Right lobe of liver (tissue), 6 donors: Measurements from ENCODE around the gene CRIP1. TPM values are rescaled to one million over a fixed set of nuclear protein-coding genes. Genes with fewer than 3 reads are reported as not detected.

Experiments
- ATAC-seq, 4 donors: fragments of 200-7000 bp; cut with Tn5 transposase; one replicate each; pipeline ENCODE4 v1.9.1; 2020; ENCODE audit warnings: mild to moderate bottlenecking in 4 of 4, moderate library complexity in 4 of 4
- DNase-seq, 3 donors: peaks; one replicate each; pipeline ENCODE4 v3.0.0-alpha.2; 2020
- H3K27ac ChIP-seq, 3 donors: fragments of 200-600 bp; one replicate each; pipeline ENCODE4 v1.8.0; 2022
- H3K27me3 ChIP-seq, 2 donors: fragments of 200-600 bp; one replicate each; pipeline ENCODE4 v1.8.0; 2022
- H3K36me3 ChIP-seq, 4 donors: fragments of 200-600 bp; sonication (generic) in 1 of 4; one replicate each; pipeline versions ENCODE4 v1.5.1 to v1.8.0; 2017 to 2022; ENCODE audit warnings: control low read depth in 1 of 4
- H3K4me1 ChIP-seq, 4 donors: fragments of 200-600 bp; sonication (generic) in 1 of 4; one replicate each; pipeline versions ENCODE4 v1.5.1 to v1.8.0; 2017 to 2022; ENCODE audit warnings: control low read depth in 1 of 4
- H3K4me3 ChIP-seq, 3 donors: fragments of 200-600 bp; one replicate each; pipeline ENCODE4 v1.8.0; 2022
- H3K9me3 ChIP-seq, 4 donors: fragments of 200-600 bp; sonication (generic) in 1 of 4; one replicate each; pipeline versions ENCODE4 v1.5.1 to v1.8.0; 2017 to 2022; ENCODE audit warnings: control low read depth in 1 of 4
- POLR2A ChIP-seq: fragments of 450-650 bp; IDR thresholded peaks from one replicate; pipeline ENCODE4 v1.6.1; 2017; ENCODE audit warnings: antibody characterized with exemption, mild to moderate bottlenecking
- WGBS: methylation state at CpG from one replicate; pipeline ENCODE4 v1.1.6; 2018; ENCODE audit warnings: low coverage, low lambda C conversion rate; ENCODE audit not compliant: insufficient coverage; ENCODE audit errors: missing lambda C conversion rate; 5-methylcytosine and 5-hydroxymethylcytosine counted together
- intact Hi-C, 2 donors: fragments of 100-400 bp; cut with DNase I; formaldehyde crosslinking; loops; one replicate each; pipeline versions ENCODE4 v1.11.2 to v1.14.1; 2022
- total RNA-seq, 6 experiments: library from RNA; depleted of rRNA in 2 of 6; stranded (reverse); fragments of >200 nt in 2 of 6; fragmentation: NEBNext Ultra II Directional in 3 of 6; extraction: Animal tissue kit (Norgen Biotek cat#: 25700) in 3 of 6; gene quantifications; one replicate each; pipeline versions ENCODE4 v1.1.0 to v1.2.4, GENCODE V29; 2016 to 2023
- TF ChIP-seq, protein P1 (sequence below), 4 donors: fragments of 200-600 bp in 3 of 4; fragments of 450-650 bp in 1 of 4; IDR thresholded peaks; one replicate each; pipeline versions ENCODE4 v1.5.1 to v1.8.0; 2016 to 2022; ENCODE audit warnings: antibody characterized with exemption in 4 of 4, mild to moderate bottlenecking in 2 of 4
- donor health status: DM: no; HTN: yes; CAD: no.
- donor health status: DM: no; HTN: no; CAD: no.
- donor health status: DM: no; HTN: no; CAD: no.
- donor health status: DM: no; HTN: yes; CAD: no.
- donor health status: DM: no; HTN: yes; CAD: no.

Gene CRIP1
- total RNA-seq, 6 experiments from 2014 or later: 0.79 to 5.4 (median 2.7) TPM

DNA sequence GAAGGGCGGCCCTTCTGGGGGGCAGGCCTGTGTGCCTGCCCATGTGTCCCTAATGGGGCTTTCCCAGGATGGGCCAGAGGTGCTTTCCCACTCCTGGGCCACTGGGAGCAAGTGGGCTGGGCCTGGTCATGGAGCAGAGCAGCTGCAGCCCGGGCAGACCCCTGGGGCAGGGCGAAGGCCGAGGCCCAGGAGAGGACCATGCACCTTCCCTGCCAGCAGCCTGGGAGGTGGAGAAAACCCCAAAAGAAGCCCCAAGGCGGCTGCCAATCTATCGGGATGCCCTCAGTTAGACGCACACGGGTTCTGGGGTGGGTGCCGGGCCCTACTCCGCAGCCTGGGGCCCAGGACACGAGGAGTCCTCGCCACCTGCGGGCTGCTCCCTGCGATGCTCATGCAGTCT, 28.1 kb upstream of the CRIP1 start:
- peaks cover 0 to 12% (median 4%) of the 10 kb centered on the region in 4 donors for H3K36me3 ChIP-seq
- H3K9me3 ChIP-seq: no peaks in the 10 kb centered on the region
- 80% methylated on average over 1 of the region's 14 CpGs for WGBS
- H3K4me1 ChIP-seq: no peaks in the 10 kb centered on the region
- no peak for DNase-seq
- H3K4me3 ChIP-seq: no peak overlapping the region
- ATAC-seq: no peak
- intact Hi-C loops: no loop called here
- no peak for TF ChIP-seq POLR2A
- TF ChIP-seq, protein P1, sequence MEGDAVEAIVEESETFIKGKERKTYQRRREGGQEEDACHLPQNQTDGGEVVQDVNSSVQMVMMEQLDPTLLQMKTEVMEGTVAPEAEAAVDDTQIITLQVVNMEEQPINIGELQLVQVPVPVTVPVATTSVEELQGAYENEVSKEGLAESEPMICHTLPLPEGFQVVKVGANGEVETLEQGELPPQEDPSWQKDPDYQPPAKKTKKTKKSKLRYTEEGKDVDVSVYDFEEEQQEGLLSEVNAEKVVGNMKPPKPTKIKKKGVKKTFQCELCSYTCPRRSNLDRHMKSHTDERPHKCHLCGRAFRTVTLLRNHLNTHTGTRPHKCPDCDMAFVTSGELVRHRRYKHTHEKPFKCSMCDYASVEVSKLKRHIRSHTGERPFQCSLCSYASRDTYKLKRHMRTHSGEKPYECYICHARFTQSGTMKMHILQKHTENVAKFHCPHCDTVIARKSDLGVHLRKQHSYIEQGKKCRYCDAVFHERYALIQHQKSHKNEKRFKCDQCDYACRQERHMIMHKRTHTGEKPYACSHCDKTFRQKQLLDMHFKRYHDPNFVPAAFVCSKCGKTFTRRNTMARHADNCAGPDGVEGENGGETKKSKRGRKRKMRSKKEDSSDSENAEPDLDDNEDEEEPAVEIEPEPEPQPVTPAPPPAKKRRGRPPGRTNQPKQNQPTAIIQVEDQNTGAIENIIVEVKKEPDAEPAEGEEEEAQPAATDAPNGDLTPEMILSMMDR (IDR thresholded peaks at IDR 0.05): no peak
- H3K27me3 ChIP-seq: no peaks in the 10 kb centered on the region
- H3K27ac ChIP-seq: no peak overlapping the region

DNA sequence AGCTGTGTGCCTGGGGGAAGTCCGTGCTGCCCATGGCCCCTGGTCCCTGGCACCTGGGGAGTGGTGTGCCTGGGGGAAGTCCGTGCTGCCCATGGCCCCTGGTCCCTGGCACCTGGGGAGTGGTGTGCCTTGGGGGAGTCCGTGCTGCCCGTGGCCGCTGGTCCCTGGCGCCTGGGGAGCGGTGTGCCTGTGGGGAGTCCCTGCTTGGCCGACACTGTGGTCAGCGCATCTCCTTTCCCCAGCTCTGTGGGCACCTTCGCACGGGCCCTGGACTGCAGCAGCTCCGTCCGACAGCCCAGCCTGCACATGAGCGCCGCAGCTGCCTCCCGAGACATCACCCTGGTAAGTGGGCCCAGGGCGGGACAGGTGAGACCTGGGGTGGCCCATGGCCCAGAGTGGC, 26.6 kb upstream of the CRIP1 start:
- intact Hi-C loops: no loop called here
- 98% methylated on average over 6 of the region's 17 CpGs for WGBS
- Histone ChIP-seq H3K27ac (no peak overlapping the region), H3K9me3 (no peaks in the 10 kb centered on the region), H3K36me3 (peaks cover 0 to 19% (median 8%) of the 10 kb centered on the region in 4 donors), H3K4me3 (no peak overlapping the region), H3K27me3 (no peaks in the 10 kb centered on the region), H3K4me1 (no peaks in the 10 kb centered on the region)
- DNase-seq: no peak
- no peak for TF ChIP-seq POLR2A
- TF ChIP-seq, protein P1 (IDR thresholded peaks at IDR 0.05): no peak
- no peak for ATAC-seq

DNA sequence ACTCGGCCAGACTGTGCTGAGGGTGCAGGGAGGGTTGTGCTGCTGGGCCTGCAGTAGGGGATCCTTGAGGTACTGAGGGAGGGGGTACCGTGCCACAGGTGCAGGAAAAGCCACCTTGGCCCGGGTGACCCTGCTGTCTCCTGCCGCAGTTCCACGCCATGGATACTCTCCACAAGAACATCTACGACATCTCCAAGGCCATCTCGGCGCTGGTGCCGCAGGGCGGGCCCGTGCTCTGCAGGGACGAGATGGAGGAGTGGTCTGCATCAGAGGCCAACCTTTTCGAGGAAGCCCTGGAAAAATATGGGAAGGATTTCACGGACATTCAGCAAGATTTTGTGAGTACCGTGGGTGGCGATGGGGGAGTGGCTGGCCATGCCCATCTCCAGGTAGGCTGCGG, 26.1 kb upstream of the CRIP1 start:
- ATAC-seq (no peak), DNase-seq (no peak)
- Histone ChIP-seq H3K27ac (no peak overlapping the region), H3K4me3 (no peak overlapping the region), H3K36me3 (peaks cover 0 to 19% (median 8%) of the 10 kb centered on the region in 4 donors), H3K27me3 (no peaks in the 10 kb centered on the region), H3K9me3 (no peaks in the 10 kb centered on the region), H3K4me1 (no peaks in the 10 kb centered on the region)
- TF ChIP-seq POLR2A: no peak
- TF ChIP-seq, protein P1 (IDR thresholded peaks at IDR 0.05): no peak
- intact Hi-C loops: no loop called here
- WGBS: 96% methylated on average over 12 of the region's 17 CpGs

DNA sequence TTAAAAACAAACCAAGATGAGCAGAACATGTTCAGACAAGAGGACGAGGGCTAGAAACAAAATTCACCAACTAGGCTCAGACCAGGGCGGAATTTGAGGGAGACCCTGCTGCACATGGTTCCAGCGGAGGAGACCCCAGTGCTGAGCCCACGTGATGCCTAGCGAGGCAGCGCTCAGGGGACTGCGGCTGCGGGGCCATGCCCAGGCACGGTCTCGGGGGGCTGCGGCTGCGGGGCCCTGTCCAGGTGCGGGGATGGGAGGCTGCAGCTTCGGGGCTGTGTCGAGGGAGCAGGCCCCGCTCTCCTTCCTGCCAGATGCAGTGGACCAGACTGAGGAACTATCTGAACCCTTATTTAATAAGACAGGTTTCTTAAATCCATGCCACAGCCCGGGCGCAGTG, 24.8 kb upstream of the CRIP1 start:
- Histone ChIP-seq H3K4me1 (no peaks in the 10 kb centered on the region), H3K27ac (no peak overlapping the region), H3K27me3 (no peaks in the 10 kb centered on the region), H3K4me3 (no peak overlapping the region), H3K36me3 (peaks cover 0 to 19% (median 8%) of the 10 kb centered on the region in 4 donors), H3K9me3 (no peaks in the 10 kb centered on the region)
- TF ChIP-seq, protein P1 (IDR thresholded peaks at IDR 0.05): no peak
- TF ChIP-seq POLR2A: no peak
- intact Hi-C loops: no loop called here
- DNase-seq (no peak), ATAC-seq (no peak)
- WGBS: 92% methylated on average over 2 of the region's 18 CpGs

DNA sequence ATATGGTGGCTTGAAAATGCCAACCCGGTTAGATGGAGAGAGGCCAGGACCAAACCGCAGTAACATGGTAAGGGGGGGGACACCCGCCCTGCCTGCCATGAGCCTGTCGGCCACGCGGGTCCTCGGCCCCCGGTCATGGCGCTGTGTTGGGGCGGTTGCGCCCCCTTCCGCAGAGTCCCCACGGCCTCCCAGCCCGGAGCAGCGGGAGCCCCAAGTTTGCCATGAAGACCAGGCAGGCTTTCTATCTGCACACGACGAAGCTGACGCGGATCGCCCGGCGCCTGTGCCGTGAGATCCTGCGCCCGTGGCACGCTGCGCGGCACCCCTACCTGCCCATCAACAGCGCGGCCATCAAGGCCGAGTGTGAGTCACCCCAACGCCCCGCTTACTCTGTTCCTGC, 22.2 kb upstream of the CRIP1 start:
- ATAC-seq: no peak
- no CpG with 5 or more reads among the region's 33 CpGs for WGBS
- peaks cover 0 to 15% (median 0%) of the 10 kb centered on the region in 4 donors for H3K4me1 ChIP-seq
- no peak overlapping the region for H3K4me3 ChIP-seq
- TF ChIP-seq, protein P1 (IDR thresholded peaks at IDR 0.05): no peak
- no peak for TF ChIP-seq POLR2A
- H3K9me3 ChIP-seq: no peaks in the 10 kb centered on the region
- H3K27me3 ChIP-seq: no peaks in the 10 kb centered on the region
- intact Hi-C loops: no loop called here
- H3K27ac ChIP-seq: no peak overlapping the region
- H3K36me3 ChIP-seq: peaks cover 0 to 19% (median 6%) of the 10 kb centered on the region in 4 donors
- DNase-seq: no peak
